ENCODE data around the gene DPAGT1. TPM values are rescaled to one million over a fixed set of nuclear protein-coding genes. Genes with fewer than 3 reads are reported as not detected.

The DPAGT1 gene
- polyA plus RNA-seq, 3 donors = 37.0 to 54.2 (median 39.7) TPM

- H4K20me1 ChIP-seq (ENCODE audit: insufficient read depth, low read length) = peaks cover 36% of the 10 kb centered on the region
- peaks cover 67 to 87% of the 10 kb centered on the region in 2 donors for H3K36me3 Mint-ChIP-seq
- H3K4me1 ChIP-seq (ENCODE audit: control insufficient read depth in 1 of 2, insufficient read depth in 2 of 2, low read length in 2 of 2) = peaks cover 50 to 61% of the 10 kb centered on the region in 2 donors
- no peak overlapping the region for H3K4me3 Mint-ChIP-seq
- no peaks in the 10 kb centered on the region for H3K27me3 Mint-ChIP-seq (ENCODE audit: low read depth in 3 of 3)
- H3K27ac ChIP-seq (ENCODE audit: low read depth in 1 of 2, low read length in 2 of 2) = peak overlapping the region in 1 of 2 donors; percentile 18
- peaks cover 56% of the 10 kb centered on the region for H3K79me2 ChIP-seq (ENCODE audit: insufficient read depth, low read length)
- H3K27me3 ChIP-seq (ENCODE audit: control insufficient read depth in 2 of 2, insufficient read depth in 2 of 2, low read length in 2 of 2) = no peaks in the 10 kb centered on the region
- H3K4me1 Mint-ChIP-seq = peaks cover 58% of the 10 kb centered on the region
- intact Hi-C loops (cut with micrococcal nuclease) = no loop called here
- no peaks in the 10 kb centered on the region for H3K9me3 Mint-ChIP-seq
- H2AFZ ChIP-seq (ENCODE audit: insufficient read depth, low read depth, low read length, poor library complexity, severe bottlenecking) = no peak overlapping the region
- H3K9ac ChIP-seq (ENCODE audit: insufficient read depth, low read length, poor library complexity, severe bottlenecking) = no peak overlapping the region
- H3K4me2 ChIP-seq (replicated peaks; ENCODE audit: extremely low read depth, low read length, poor library complexity, severe bottlenecking) = no peak overlapping the region
- H3K9me3 ChIP-seq (replicated peaks in 1 of 2; ENCODE audit: control insufficient read depth in 1 of 2, insufficient read depth in 1 of 2, low read length in 2 of 2) = no peaks in the 10 kb centered on the region
- WGBS (ENCODE audit: insufficient coverage) = 100% methylated on average over 5 of the region's 9 CpGs
- H3K27ac Mint-ChIP-seq = peak overlapping the region in 4 of 7 donors; percentile 8 to 73 (median 56)
- H3K36me3 ChIP-seq (replicated peaks in 1 of 2; ENCODE audit: control insufficient read depth in 1 of 2, insufficient read depth in 2 of 2, low read length in 2 of 2) = peaks cover 57 to 78% of the 10 kb centered on the region in 2 donors
- no peak for DNase-seq
- no peak for TF ChIP-seq CTCF (IDR thresholded peaks at IDR 0.05)
- H3K4me3 ChIP-seq (replicated peaks in 1 of 3; ENCODE audit: low read depth in 2 of 3, low read length in 3 of 3) = no peak overlapping the region
These were observed 12.1 kb upstream of the DPAGT1 start for GRCh38 chr11:119113716-119114115.

- intact Hi-C loops (cut with micrococcal nuclease) = no loop called here
- peaks cover 57 to 66% of the 10 kb centered on the region in 2 donors for H3K36me3 ChIP-seq (replicated peaks in 1 of 2; ENCODE audit: control insufficient read depth in 1 of 2, insufficient read depth in 2 of 2, low read length in 2 of 2)
- no peak overlapping the region for H3K4me3 ChIP-seq (replicated peaks in 1 of 3; ENCODE audit: low read depth in 2 of 3, low read length in 3 of 3)
- Mint-ChIP-seq H3K4me3 (no peak overlapping the region), H3K4me1 (peaks cover 65% of the 10 kb centered on the region), H3K9me3 (no peaks in the 10 kb centered on the region), H3K27ac (peak overlapping the region in 3 of 7 donors; percentile 37 to 44 (median 38)), H3K36me3 (peaks cover 63 to 76% of the 10 kb centered on the region in 2 donors), H3K27me3 (ENCODE audit: low read depth in 3 of 3) (no peaks in the 10 kb centered on the region)
- no peak overlapping the region for H3K4me2 ChIP-seq (replicated peaks; ENCODE audit: extremely low read depth, low read length, poor library complexity, severe bottlenecking)
- no peaks in the 10 kb centered on the region for H3K27me3 ChIP-seq (ENCODE audit: control insufficient read depth in 2 of 2, insufficient read depth in 2 of 2, low read length in 2 of 2)
- WGBS (ENCODE audit: insufficient coverage) = 100% methylated on average over 6 of the region's 12 CpGs
- H3K9ac ChIP-seq (ENCODE audit: insufficient read depth, low read length, poor library complexity, severe bottlenecking) = no peak overlapping the region
- no peaks in the 10 kb centered on the region for H3K9me3 ChIP-seq (replicated peaks in 1 of 2; ENCODE audit: control insufficient read depth in 1 of 2, insufficient read depth in 1 of 2, low read length in 2 of 2)
- peaks cover 68% of the 10 kb centered on the region for H3K79me2 ChIP-seq (ENCODE audit: insufficient read depth, low read length)
- H3K27ac ChIP-seq (ENCODE audit: low read depth in 1 of 2, low read length in 2 of 2) = no peak overlapping the region
- TF ChIP-seq CTCF (IDR thresholded peaks at IDR 0.05) = no peak
- no peak overlapping the region for H2AFZ ChIP-seq (ENCODE audit: insufficient read depth, low read depth, low read length, poor library complexity, severe bottlenecking)
- H3K4me1 ChIP-seq (ENCODE audit: control insufficient read depth in 1 of 2, insufficient read depth in 2 of 2, low read length in 2 of 2) = peaks cover 51 to 68% of the 10 kb centered on the region in 2 donors
- H4K20me1 ChIP-seq (ENCODE audit: insufficient read depth, low read length) = peaks cover 48% of the 10 kb centered on the region
- DNase-seq = no peak
These were observed 10.8 kb upstream of the DPAGT1 start for GRCh38 chr11:119112314-119113020.

All from CD14-positive monocyte (primary cell).